Measurements from ENCODE around the gene FOCAD.
"Not testable (repeated sequence)": the region's sequence is repeated elsewhere in the genome, so short reads cannot be mapped to it uniquely, and the experiment has no call there.

FOCAD gene

GRCh38 chr9:20684035-20684874 lies at the start of gene FOCAD:
Gene FOCAD (plus strand): TSS chr9:20684259. CDS start chr9:20715354, 31,095 bp downstream.
- peak; percentile 79 for DNase-seq (ENCODE audit: low read depth, low spot score)

- DNase-seq (ENCODE audit: low read depth, low spot score) = no peak
These were observed 49.2 kb upstream of the FOCAD start for GRCh38 chr9:20634895-20635294.

- DNase-seq (ENCODE audit: low read depth, low spot score) = no peak
These were observed 47.1 kb upstream of the FOCAD start for GRCh38 chr9:20636888-20637440.

DNA sequence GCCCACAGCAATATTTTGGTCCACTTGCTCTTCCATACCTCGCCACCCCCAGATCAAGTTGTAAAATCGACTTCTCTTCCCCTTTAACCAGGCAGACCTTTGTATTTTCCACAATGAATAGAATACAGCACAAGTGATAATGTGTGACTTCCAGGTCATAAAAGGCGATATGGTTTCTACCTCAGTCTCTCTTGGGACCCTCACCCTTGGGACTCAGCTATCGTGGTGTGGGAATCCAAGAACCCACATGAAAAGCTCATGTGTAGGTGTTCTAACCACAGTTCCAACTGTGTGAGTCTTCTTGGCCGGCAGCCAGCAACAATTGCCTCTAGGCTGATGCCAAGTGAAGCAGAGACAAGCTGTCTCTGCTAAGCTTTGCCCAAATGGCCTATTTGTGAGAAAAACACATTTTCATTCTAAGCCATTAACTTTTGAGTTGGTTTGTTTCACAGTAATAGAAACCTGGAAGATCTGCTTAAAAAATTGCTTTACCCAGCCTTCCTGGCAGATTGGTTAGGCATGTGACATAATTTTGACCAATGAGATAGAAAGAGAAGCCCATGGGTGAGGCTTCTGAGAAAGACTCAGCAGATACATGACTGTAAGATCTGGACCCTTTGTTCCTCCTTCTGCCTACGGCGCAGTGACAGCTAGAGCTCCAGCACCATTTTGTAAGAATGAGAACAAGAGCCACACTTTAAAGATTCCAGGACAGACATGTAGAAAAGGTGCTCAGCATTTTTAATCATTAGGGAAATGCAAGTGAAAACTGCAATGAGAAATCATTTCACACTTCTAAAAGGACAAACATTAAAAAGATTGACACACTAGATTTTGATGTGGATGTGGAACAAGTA lies 43.5 kb upstream of the FOCAD start:
- DNase-seq (ENCODE audit: low read depth, low spot score) = peak; percentile 50

DNA sequence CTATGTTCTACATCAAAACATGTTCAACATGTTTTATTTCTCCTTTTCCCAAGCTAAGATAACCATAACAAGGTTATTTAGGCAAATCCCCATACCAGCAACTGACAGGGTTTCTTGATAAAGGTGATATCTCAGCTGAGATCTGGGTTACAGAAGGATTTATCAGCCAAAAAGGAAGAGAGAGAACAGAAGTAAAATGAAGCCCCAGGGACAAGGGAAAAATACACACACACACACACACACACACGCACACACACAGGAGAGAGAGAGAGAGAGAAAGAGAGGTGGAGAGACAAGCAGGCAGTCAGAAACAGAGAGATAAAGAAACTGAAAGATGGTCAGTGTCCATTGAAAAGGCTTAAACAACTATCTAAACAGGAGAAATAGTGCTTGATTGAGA lies 42.0 kb upstream of the FOCAD start:
- DNase-seq (ENCODE audit: low read depth, low spot score) = no peak

DNA sequence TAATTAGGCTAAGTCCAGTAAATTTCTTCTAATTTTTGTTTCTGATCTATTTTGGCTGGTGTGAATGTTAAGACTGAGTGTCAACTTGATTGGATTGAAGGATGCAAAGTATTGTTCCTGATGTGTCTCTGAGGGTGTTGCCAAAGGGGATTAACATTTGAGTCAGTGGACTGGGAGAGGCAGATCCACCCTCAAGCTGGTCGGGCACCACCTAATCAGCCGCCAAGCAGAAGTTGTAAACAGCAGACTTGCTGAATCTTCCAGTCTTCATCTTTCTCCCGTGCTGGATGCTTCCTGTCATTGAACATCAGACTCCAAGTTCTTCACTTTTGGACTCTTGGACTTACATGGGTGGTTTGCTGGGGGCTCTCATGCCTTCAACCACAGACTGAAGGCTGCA lies 40.4 kb upstream of the FOCAD start:
- DNase-seq (ENCODE audit: low read depth, low spot score) = no peak

GRCh38 chr9:20646656-20647055 lies 37.4 kb upstream of the FOCAD start:
- no peak for DNase-seq (ENCODE audit: low read depth, low spot score)

DNA sequence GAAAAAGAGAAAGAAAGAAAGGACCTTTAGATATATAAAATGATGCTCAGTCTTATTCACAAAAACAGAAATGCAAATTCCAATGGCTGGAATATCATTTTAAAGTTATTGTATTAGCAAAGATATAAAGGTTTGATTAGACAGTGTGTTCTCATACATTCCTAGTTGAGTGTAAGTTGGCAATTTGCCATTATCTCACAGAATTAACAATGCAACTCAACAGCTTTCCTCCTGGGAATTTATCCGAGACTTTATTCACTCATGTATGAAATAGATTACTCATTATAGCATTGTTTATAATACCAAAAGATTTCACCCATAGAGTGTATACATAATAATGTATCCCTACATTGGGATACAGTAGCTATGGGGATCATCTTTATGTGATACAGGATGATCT lies 34.7 kb upstream of the FOCAD start:
- DNase-seq (ENCODE audit: low read depth, low spot score) = no peak

- no peak for DNase-seq (ENCODE audit: low read depth, low spot score)
These were observed 33.7 kb upstream of the FOCAD start for GRCh38 chr9:20650313-20650712.

DNA sequence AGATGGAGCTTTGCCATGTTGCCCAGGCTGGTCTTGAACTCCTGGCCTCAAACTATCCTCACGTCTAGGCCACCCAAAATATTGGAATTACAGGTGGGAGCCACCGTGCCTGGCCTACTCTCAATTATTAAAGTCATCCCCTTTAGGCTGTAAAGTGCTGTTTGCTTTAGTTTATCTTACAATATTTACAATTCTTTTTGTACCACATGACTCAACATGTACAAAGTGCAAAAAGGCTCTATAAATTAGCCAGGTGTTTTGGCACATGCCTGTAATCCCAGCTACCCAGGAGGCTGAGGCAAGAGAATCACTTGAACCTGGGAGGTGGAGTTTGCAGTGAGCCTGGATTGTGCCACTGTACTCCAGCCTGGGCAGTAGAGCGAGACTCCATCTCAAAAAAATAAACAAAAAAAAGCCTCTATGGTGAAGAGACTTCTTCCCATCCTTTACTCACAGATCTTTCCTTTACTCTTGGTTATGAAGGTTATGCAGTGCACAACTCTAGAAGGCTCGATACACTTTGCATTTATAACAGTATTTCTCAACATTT lies 33.2 kb upstream of the FOCAD start:
- DNase-seq (ENCODE audit: low read depth, low spot score) = no peak

GRCh38 chr9:20651939-20652338 lies 32.1 kb upstream of the FOCAD start:
- DNase-seq (ENCODE audit: low read depth, low spot score) = no peak

- not testable (repeated sequence) for DNase-seq (ENCODE audit: low read depth, low spot score)
These were observed 25.8 kb upstream of the FOCAD start for GRCh38 chr9:20658246-20658667.

DNA sequence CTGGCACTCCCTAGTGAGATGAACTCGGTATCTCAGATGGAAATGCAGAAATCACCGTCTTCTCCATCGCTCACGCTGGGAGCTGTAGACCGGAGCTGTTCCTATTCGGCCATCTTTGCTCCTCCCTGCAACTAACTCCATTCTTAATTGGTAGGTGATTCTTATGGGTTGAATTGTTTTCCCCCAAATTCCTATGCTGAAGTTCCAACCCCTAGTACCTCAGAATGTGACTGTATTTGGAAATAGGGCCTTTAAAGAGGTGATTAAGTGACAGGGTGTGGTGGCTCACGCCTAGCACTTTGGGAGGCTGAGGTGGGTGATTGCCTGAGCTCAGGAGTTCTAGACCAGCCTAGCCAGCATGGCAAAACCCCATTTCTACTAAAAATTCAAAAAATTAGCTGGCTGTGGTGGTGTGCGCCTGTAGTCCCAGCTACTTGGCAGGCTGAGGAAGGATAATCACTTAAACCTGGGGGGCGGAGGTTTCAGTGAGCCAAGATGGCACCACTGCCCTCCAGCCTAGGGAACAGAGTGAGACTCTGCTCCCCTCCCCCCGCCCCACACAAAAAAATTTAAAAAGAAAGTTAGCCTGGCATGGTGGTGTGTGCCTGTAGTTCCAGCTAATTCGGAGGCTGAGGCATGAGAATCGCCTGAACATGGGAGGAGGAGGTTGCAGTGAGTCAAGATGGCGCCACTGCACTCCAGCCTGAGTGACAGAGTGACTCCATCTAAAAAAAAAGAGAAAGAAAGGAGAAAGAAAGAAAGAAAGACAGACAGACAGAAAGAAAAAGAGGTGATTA lies 25.2 kb upstream of the FOCAD start:
- no peak for DNase-seq (ENCODE audit: low read depth, low spot score)

DNA sequence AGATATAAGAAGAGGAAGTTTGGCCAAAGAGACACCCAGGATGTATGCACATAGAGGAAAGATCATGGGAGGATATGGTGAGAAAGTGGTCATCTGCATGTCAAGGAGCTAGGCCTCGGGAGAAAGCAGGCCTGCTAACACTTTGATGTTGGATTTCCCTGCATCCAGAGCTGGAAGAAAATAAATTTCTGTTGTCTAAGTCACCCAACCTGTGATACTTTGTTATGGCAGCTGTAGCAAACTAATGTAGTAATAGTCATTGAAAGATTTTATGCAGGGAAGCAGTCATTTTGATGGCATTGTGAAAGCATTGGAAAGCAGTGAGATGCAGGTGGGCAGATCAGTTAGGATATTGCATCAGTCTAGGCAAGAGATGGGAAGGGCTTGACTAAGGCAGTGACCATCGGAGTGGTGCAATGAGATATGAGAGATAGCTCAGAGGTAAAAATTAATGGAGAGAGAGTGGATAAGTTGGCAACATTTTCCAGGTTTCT lies 24.5 kb upstream of the FOCAD start:
- DNase-seq (ENCODE audit: low read depth, low spot score) = no peak

DNA sequence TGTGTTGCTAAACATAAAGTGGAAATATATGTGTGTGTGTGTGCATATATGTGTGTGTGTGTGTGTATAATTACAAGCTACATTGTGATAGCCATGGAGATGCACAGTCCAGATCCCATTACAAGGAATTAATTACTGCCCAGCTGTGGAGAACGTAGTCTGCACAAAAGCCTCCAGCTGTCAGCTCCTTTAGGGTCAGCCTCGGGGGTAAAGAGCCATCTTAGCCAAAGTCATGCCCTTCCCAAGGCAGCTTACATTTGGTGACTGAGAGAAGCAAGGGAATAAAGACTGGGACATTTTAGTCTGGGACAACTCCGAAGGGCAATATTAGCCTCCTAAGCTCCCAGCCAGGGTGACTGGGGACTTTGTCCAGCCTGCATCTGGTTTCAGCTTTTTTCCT lies 21.9 kb upstream of the FOCAD start:
- DNase-seq (ENCODE audit: low read depth, low spot score) = no peak

DNA sequence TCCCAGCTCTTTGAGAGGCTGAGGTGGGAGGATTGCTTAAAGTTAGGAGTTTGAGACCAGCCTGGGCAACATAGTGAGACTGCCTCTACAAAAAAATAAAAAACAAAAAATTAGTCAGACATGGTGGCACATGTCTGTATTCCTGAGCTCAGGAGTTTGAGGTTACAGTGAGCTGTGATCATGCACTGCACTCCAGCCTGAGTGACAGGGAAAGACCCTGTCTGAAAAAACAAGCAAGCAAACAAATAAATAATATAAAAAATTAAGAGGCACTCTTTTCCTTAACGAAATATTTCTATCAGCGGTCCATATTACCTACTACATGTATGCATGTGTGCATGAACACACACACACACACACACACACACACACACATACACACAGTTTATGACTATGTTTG lies 20.9 kb upstream of the FOCAD start:
- DNase-seq (ENCODE audit: low read depth, low spot score) = no peak

DNA sequence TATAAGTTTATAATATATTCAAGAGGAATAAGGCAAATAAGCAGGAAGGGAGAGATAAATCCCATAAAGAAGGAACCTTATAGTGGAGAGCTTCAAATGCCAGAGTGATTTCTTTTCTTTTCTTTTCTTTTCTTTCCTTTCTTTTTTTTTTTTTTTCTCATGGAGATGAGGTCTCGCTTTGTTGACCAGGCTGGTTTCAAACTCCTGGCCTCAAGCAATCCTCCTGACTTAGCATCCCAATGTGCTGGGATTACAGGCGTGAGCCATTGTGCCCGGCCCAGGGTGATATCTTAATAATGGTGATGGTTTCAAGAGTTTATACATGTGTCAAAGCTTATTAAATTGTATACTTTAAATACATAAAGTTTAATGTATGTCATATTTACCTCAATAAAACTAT lies 19.6 kb upstream of the FOCAD start:
- no peak for DNase-seq (ENCODE audit: low read depth, low spot score)

- no peak for DNase-seq (ENCODE audit: low read depth, low spot score)
These were observed 13.7 kb upstream of the FOCAD start for GRCh38 chr9:20670395-20670794.

DNA sequence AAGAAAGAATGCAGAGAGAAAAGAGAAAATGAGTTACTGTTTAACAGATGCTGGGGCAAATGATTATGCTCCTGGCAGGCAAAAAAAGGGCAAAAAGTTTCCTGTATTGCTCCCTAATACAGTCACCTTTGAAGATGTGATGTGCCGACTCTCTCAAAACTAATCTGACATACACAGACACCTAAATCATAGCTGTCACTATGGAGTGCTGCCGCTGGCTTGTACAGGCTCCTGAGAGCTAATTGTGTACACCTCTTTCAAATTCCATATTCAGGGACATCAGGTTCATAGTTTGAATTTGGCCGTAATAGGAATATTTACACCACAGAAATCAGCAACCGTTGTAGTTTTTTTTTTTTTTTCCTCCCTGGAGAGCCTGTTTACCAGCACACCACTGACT lies 12.4 kb upstream of the FOCAD start:
- no peak for DNase-seq (ENCODE audit: low read depth, low spot score)

GRCh38 chr9:20673537-20673936 lies 10.5 kb upstream of the FOCAD start:
- not testable (repeated sequence) for DNase-seq (ENCODE audit: low read depth, low spot score)

DNA sequence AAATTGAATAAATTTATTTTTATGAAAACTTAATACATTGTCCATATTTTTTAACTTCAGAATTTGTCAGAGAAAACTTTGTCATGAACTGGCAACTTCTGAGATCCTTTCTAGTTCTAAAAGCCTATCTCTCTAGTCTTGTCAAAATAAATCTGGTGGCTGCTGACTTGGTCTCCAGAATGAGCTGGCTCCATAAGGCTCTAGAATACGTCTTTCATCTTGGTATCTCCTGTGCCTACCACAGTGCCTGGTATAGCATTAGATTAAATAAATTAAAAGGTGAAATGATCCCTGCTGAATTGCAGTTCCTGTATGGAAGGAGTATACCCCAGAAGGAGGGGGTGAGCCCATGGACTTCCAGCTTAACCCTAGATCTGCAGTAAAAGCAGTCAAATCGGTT lies 2.6 kb upstream of the FOCAD start:
- no peak for DNase-seq (ENCODE audit: low read depth, low spot score)
